Measurements from ENCODE around the gene KRTAP8-1. TPM values are rescaled to one million over a fixed set of nuclear protein-coding genes. Genes with fewer than 3 reads are reported as not detected.

KRTAP8-1 gene
- total RNA-seq, 1 donor from 2014 or later = not detected

DNA sequence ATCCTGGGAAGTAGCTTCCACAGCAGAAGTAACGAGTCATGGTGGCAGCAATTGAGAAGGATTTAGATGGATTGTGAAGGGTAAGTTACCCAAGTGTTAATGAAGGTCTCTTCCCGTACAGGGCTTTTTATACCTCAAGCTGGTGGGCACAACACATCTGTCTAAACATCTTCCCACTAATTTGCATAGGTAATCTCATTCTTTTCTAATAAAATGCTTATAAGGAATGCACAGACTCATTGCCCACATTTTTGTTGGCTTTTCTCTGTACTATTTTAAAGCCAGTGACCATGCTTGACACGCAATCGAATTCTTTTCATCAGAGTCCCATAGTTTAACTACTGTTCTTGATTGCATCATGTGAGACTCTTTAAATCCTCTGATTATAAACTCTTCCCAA lies 16.6 kb upstream of the KRTAP8-1 start, which contains the start of gene KRTAP7-1:
KRTAP7-1 (minus strand) TSS at position 101 of the 400 bp plus-strand sequence; CDS start at position 40, 61 bp downstream.
- H3K27ac ChIP-seq = no peak within 1 kb of the TSS
- H3K4me2 ChIP-seq = no peak within 1 kb of the TSS
- no peaks in the 10 kb centered on the region for H3F3A ChIP-seq (ENCODE audit: low read depth)
- Mint-ChIP-seq H3K36me3 (no peaks in the 10 kb centered on the region), H3K4me3 (no peak within 1 kb of the TSS), H3K27ac (no peak within 1 kb of the TSS), H3K27me3 (ENCODE audit: insufficient read depth, low read depth) (no peaks in the 10 kb centered on the region), H3K4me1 (no peaks in the 10 kb centered on the region), H3K9me3 (peaks cover 7% of the 10 kb centered on the region)
- H3K9me3 ChIP-seq (ENCODE audit: low read depth) = peaks cover 3% of the 10 kb centered on the region
- TF ChIP-seq EZH2 (IDR thresholded peaks at IDR 0.05) (no peak), CTCF (IDR thresholded peaks at IDR 0.05) (no peak), EZH2phosphoT487 (IDR thresholded peaks at IDR 0.05) (no peak)
- H3K4me3 ChIP-seq = no peak within 1 kb of the TSS
- no peak for DNase-seq (ENCODE audit: low spot score)
- no peaks in the 10 kb centered on the region for H3K4me1 ChIP-seq
- H4K20me1 ChIP-seq (ENCODE audit: low read depth) = no peaks in the 10 kb centered on the region
- H3K9ac ChIP-seq = no peak within 1 kb of the TSS
- H3K79me2 ChIP-seq (ENCODE audit: low read depth) = no peaks in the 10 kb centered on the region
- H3K27me3 ChIP-seq = no peaks in the 10 kb centered on the region
- no peaks in the 10 kb centered on the region for H3K36me3 ChIP-seq
- no peak within 1 kb of the TSS for H2AFZ ChIP-seq (replicated peaks)

GRCh38 chr21:30818837-30819610 lies 6.0 kb upstream of the KRTAP8-1 start:
- Histone ChIP-seq H3K9ac (no peak overlapping the region), H3K27me3 (no peaks in the 10 kb centered on the region), H3K27ac (no peak overlapping the region), H2AFZ (replicated peaks) (no peak overlapping the region), H3K36me3 (no peaks in the 10 kb centered on the region), H3K4me2 (no peak overlapping the region), H3K9me3 (ENCODE audit: low read depth) (no peaks in the 10 kb centered on the region), H3K4me3 (no peak overlapping the region), H4K20me1 (ENCODE audit: low read depth) (no peaks in the 10 kb centered on the region), H3K79me2 (ENCODE audit: low read depth) (no peaks in the 10 kb centered on the region), H3F3A (ENCODE audit: low read depth) (no peaks in the 10 kb centered on the region), H3K4me1 (no peaks in the 10 kb centered on the region)
- Mint-ChIP-seq H3K36me3 (no peaks in the 10 kb centered on the region), H3K9me3 (no peaks in the 10 kb centered on the region), H3K4me3 (no peak overlapping the region), H3K27me3 (ENCODE audit: insufficient read depth, low read depth) (peaks cover 2% of the 10 kb centered on the region), H3K4me1 (no peaks in the 10 kb centered on the region), H3K27ac (no peak overlapping the region)
- no peak for DNase-seq (ENCODE audit: low spot score)
- TF ChIP-seq CTCF (IDR thresholded peaks at IDR 0.05) = no peak
- no peak for TF ChIP-seq EZH2 (IDR thresholded peaks at IDR 0.05)
- no peak for TF ChIP-seq EZH2phosphoT487 (IDR thresholded peaks at IDR 0.05)

DNA sequence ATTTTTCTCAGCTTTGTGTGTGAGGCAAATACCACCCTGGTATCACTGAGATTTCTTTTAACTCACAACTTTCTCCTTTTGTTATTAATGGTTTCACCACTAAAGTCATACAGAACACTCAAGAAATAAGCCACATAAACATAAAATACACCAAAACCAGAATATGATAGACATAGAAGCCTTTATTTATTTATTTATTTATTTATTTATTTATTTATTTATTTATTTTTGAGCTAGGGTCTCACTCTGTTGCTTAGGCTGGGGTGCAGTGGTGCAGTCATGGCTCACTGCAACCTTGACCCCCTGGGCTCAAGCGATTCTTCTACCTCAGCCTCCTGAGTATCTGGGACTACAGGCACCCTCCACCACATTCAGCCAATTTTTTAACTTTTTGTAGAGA lies 12.5 kb downstream of the KRTAP8-1 start:
- Mint-ChIP-seq H3K36me3 (no peaks in the 10 kb centered on the region), H3K9me3 (no peaks in the 10 kb centered on the region), H3K4me1 (no peaks in the 10 kb centered on the region), H3K4me3 (no peak overlapping the region), H3K27ac (no peak overlapping the region), H3K27me3 (ENCODE audit: insufficient read depth, low read depth) (no peaks in the 10 kb centered on the region)
- H3K27ac ChIP-seq = no peak overlapping the region
- H3K9me3 ChIP-seq (ENCODE audit: low read depth) = no peaks in the 10 kb centered on the region
- no peaks in the 10 kb centered on the region for H3K27me3 ChIP-seq
- no peaks in the 10 kb centered on the region for H4K20me1 ChIP-seq (ENCODE audit: low read depth)
- no peak overlapping the region for H2AFZ ChIP-seq (replicated peaks)
- H3K4me1 ChIP-seq = no peaks in the 10 kb centered on the region
- no peaks in the 10 kb centered on the region for H3K79me2 ChIP-seq (ENCODE audit: low read depth)
- DNase-seq (ENCODE audit: low spot score) = no peak
- no peaks in the 10 kb centered on the region for H3K36me3 ChIP-seq
- no peak overlapping the region for H3K9ac ChIP-seq
- no peak overlapping the region for H3K4me2 ChIP-seq
- no peaks in the 10 kb centered on the region for H3F3A ChIP-seq (ENCODE audit: low read depth)
- H3K4me3 ChIP-seq = no peak overlapping the region
- TF ChIP-seq EZH2 (IDR thresholded peaks at IDR 0.05) (no peak), EZH2phosphoT487 (IDR thresholded peaks at IDR 0.05) (no peak), CTCF (IDR thresholded peaks at IDR 0.05) (no peak)
